Activated CD4-positive, alpha-beta T cell treated with anti-CD3 and anti-CD28 coated beads, Interleukin-2, amount 50 U/mL, for 16 hours (primary cell): ENCODE measurements around the gene RELB.
"Not testable (repeated sequence)": the region's sequence is repeated elsewhere in the genome, so short reads cannot be mapped to it uniquely, and the experiment has no call there.

Experiments
- DNase-seq: peaks from one replicate; pipeline ENCODE4 v3.0.0-alpha.2; 2020

Gene RELB

DNA sequence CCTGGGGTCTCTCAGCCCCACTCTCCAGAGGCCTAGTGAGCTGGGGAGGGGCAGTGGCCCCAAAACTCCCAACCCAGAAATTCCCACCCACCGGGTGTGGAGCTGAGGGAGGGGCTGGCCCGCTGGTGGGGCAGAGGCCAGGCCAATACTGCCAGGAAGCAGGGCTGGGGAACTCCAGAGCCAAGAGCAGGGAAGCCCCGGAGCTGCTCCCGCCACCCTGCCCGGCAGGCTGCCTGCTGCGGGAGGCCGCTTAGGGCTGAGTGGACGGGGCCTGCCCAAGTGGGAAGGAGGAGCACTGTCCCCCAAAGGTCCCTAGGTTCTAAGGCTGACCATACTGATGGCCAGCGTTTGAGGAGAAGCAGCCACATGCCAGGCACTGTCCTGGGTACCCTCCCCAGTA, 13.0 kb upstream of the RELB start:
- no peak for DNase-seq

DNA sequence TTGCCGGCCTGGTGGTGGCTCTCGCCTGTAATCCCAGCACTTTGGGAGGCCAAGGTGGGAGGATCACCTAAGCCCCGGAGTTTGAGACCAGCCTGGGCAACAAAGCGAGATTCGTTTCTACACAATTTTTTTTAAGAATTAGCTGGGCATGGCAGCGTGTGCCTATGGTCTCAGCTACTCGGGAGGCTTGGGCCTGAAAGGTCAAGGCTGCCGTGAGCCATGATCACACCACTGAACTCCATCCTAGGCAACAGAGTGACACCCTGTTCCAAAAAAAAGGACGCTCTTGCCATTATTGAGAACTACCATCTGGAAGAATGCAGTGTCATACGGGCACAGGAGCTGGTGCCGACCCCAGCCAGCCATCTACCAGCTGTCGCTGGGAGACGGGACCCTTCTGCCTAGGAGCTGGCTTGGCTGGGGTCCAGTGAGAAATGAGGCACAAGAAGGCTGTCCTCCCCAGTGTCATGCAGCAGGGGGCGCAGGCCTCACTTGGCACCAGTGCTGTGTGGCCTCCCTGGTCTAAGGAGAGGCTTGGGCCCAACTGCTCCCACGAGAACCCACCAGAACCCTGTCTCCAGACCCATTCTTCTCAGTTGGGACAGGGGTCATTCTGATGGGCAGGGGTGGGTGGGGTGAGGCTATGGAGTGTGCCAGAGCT, 12.2 kb upstream of the RELB start:
- DNase-seq, result peak; percentile 58

DNA sequence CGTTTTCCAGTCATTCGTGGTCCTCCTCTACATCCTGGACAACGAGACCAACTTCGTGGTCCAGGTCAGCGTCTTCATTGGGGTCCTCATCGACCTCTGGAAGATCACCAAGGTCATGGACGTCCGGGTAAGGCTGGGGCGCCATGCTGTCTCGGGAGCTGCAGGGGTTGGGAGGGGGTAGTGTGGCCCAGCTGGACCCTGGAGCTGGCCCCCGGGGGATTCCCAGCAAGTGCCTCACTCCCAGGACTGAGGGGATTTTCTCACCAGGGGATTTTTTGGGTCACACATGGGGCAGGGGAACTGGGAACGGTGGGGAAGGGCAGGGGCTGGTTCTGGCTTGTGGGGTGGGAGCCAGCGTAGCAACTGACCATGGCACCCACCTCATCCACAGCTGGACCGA, 10.8 kb upstream of the RELB start:
- no peak for DNase-seq

DNA sequence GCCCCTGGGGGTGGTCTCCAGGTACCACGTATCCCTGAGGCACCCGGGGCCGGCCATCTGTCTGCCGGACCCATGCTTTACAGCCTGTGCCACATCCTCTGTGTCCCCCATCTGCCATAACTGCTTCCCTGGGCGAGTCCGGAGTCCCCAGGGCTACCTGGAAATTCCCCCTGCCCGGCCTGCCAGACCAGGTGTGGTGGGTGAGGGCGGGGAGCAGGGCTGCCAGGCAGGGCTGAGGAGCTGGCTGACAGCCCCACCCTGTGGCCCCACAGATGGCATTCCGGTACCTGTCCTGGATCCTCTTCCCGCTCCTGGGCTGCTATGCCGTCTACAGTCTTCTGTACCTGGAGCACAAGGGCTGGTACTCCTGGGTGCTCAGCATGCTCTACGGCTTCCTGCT, 10.3 kb upstream of the RELB start:
- DNase-seq, result no peak

DNA sequence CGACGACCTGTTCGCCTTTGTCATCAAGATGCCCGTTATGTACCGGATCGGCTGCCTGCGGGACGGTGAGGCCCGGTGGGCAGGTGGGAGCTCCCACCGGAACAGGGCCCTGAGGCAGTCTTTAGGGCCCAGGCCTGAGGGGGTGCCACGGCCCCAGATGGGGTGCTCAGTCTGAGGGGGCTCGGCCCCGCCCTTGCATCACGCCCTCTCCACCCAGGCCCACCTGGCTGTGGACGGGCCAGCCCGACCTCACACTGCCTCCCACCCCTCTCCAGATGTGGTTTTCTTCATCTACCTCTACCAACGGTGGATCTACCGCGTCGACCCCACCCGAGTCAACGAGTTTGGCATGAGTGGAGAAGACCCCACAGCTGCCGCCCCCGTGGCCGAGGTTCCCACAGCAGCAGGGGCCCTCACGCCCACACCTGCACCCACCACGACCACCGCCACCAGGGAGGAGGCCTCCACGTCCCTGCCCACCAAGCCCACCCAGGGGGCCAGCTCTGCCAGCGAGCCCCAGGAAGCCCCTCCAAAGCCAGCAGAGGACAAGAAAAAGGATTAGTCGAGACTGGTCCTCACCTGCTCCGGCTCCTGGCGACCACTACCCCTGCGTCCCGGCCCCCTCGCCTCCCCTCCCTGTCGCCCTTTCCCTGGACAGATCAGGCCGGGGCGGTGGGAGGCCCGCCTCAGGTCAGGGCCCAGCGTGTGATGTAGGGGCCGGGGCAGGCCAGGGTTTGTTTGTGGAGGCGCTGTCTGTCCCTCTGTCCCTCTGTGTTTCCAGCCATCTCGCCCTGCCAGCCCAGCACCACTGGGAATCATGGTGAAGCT, 8.7 kb upstream of the RELB start:
- no peak for DNase-seq

DNA sequence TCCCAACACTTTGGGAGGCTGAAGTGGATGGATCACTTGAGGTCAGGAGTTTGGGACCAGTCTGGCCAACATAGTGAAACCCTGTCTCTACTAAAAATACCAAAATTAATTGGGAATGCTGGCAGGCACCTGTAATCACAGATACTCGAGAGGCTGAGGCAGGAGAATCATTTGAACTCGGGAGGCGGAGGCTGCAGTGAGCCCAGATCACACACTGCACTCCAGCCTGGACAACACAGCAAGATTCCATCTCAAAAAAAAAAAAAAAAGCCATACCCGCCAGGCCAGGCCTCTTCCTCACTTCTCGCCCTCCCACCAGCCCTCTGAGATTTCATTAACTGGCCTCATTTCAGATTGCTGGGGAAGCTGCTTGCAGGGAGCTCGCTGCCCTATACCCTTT, 7.7 kb upstream of the RELB start:
- no peak for DNase-seq

DNA sequence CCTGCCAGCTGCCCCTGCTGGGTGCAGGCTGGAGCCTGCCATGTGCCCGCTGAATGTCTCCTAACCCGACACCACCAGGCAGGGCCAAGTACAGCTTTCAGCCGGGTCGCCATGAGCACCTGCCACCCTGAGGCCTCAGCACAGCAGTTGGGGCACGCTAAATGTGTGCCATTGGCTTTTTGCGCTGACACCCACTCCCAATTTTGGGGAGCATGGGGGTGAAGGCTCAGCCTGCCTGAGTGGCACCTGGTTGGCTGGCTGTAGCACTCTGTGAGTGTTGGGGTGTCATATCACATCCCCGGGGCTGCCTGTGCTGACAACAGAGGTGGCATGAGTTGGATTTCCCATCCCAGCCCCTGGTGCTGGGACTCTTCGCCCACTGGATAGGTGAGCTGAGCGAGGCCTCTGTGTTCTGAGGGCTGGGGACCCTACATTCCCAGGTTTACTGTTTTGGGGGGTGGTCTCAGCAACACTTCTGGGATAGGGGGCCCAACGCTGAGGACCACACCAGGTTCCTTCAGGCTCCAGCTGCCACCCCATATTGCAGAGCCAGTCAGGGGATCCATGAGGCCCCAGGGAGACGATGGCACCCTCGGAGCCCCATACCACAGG, 7.2 kb upstream of the RELB start:
- no peak for DNase-seq

DNA sequence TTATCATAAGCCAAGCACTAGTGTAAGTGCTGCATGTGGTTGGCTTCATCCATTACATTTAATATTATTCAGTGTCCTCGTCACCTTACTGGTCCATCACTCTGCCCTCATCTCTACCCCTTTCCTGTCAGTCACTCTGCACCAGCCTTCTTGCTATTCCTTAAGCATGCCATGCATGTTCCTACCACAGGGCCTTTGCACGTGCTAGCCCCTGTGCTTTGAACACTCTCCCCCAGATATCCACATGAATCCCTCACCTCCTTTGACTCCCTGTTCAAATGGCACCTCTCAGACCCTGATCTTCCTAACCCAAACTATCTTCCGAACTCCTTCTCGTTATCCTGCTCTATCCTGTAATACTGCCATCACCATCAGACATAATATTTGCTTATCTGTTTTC, 3.2 kb upstream of the RELB start:
- DNase-seq, result no peak

DNA sequence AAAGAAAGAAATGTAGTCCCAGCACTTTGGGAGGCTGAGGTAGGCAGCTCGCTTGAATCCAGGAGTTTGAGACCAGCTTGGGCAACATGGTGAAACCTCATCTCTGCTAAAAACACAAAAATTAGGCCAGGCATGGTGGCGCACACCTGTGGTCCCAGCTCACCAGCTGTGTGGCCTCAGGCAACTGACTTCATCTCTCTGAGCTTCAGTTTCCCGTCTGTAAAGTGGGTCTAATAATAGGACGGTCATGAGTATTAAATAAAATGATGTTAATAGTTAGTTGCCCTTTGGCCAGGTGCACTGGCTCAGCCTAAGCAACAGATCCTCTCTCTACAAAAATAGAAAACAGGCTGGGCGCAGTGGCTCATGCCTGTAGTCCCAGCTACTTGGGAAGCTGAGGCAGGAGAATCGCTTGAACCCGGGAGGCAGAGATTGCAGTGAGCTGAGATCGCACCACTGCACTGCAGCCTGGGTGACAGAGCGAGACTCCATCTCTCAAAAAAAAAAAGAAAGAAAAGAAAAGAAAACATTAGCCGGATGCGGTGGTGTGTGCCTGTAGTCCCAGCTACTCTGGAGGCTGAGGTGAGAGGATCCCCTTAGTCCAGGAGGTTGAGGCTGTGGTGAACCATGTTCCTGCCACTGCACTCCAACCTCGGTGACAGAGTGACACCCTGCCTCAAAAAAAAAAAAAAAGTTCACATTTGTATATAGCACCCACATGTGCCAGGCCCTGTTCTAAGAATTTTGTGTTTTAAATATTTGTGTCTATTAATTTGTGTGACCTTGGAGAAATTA, 1.9 kb upstream of the RELB start:
- not testable (repeated sequence) for DNase-seq

DNA sequence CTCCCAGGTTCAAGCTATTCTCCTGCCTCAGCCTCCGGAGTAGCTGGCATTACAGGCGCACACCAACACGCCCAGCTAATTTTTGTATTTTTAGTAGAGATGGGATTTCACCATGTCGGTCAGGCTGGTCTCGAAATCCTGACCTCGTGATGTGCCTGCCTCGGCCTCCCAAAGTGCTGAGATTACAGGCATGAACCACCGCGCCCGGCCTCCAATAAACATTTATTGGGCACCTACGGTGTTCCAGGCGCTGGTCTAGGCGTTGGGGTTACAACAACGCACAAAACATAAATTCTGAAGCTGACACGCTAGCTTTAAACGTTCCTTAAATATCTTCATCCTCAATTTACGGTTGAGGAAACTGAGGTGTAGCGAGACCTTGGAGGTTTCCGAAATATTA, 599 bp upstream of the RELB start:
- DNase-seq, result not testable (repeated sequence)

DNA sequence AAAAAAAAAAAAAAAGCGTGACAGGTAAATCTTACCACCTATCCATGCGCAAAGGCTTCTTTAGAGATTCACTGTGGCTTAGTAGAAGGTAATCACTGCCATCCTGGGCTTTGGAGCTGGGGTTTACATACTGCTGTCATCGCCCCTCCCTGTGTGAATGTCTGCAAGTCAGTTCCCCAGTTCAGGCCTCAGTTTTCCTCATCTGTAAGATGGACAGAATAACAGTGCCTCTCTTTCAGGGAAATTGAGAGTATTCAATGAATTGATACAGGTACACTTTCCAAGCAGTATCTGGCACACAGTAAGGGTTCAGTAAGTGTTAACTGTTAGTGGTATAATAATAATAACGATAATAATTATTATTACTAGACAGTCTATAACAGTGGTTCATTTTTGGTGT, 2.2 kb downstream of the RELB start:
- no peak for DNase-seq

DNA sequence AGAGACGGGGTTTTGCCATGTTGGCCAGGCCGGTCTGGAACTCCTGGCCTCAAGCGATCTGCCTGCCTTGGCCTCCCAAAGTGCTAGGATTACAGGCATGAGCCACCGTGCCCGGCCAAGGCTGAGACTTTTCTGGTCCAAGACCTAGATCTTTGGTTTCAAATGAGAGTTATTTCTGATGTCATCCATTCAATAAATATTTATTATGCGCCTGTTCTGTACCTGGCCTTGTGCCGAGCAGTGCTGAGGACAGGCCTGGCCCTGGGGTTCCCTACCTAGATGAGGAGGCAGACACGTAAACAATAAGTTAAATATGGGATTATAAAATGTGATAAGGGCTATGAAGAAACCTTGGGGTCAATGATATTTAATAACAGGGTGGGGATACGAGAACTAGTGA, 4.5 kb downstream of the RELB start:
- DNase-seq, result no peak

DNA sequence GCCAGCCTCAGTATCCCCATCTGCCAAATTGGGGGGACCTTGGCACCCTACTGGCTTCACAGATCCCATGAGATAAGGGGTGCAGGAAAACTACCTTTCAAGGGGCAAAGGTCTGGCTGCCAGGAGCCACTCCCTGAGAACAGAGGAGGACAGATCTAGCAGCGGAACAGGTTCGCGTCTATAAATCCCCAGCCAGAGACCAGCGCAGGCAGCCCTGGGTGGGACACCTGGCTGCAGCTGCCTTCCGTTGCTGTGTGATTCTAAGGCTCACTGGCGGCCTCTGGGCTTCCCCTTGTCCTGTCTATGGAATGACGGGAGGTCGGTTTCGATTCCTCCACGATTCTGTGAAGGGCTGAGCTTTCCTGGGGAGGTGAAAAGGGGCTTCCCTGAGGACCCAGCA, 7.3 kb downstream of the RELB start:
- no peak for DNase-seq

DNA sequence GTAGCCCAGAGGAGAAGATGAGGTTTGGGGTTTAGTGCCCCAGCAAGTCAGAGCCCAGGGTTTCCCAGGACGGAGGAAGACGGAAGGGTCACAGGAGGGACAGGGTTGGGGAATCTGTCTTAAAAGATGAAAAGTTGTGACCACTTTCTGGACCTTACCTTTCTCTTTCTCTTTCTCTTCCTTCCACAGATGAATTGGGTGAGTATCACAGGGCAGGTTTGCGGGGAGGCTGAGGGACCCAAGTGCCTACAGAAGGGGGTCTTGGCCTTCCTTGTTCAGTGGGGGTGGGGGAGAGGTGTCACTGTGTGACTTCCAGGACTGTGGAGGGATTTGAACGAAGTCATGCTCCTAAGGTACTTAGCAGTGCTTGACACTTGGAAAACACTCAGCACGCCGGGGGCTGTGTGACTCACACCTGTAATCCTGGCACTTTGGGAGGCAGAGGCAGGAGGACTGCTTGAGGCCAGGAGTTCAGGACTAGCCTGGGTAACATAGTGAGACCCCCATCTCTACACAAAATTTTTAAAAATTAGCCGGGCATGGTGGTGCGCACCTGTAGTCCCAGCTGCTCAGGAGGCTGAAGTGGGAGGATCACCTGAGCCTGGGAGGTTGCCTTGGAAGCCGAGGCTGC, 8.5 kb downstream of the RELB start:
- DNase-seq, result no peak

DNA sequence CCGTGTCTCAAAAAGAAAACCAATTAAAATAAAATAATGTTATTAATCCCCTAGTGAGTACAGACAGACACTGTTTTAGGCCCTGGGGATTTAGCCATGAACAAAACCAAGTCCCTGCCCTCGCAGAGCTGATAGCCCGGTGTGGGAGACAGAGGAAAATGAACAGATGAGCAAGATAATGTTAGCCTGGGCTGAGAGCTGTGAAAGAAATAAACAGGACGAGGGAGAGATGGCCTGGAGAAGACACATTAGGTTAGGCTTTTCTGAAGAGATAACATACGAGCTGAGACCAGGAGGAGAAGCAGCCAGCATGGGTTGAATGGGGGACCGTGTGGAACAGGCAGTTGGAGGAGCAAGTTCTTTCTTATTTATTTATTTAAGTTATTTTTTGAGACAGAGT, 9.0 kb downstream of the RELB start:
- no peak for DNase-seq

DNA sequence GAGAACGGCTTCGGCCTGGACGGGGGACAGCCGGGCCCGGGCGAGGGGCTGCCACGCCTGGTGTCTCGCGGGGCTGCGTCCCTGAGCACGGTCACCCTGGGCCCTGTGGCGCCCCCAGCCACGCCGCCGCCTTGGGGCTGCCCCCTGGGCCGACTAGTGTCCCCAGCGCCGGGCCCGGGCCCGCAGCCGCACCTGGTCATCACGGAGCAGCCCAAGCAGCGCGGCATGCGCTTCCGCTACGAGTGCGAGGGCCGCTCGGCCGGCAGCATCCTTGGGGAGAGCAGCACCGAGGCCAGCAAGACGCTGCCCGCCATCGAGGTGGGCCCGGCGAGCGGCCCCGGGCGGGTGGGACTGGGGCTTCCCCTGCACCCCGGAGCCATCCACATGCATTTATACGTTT, 10.7 kb downstream of the RELB start:
- no peak for DNase-seq

DNA sequence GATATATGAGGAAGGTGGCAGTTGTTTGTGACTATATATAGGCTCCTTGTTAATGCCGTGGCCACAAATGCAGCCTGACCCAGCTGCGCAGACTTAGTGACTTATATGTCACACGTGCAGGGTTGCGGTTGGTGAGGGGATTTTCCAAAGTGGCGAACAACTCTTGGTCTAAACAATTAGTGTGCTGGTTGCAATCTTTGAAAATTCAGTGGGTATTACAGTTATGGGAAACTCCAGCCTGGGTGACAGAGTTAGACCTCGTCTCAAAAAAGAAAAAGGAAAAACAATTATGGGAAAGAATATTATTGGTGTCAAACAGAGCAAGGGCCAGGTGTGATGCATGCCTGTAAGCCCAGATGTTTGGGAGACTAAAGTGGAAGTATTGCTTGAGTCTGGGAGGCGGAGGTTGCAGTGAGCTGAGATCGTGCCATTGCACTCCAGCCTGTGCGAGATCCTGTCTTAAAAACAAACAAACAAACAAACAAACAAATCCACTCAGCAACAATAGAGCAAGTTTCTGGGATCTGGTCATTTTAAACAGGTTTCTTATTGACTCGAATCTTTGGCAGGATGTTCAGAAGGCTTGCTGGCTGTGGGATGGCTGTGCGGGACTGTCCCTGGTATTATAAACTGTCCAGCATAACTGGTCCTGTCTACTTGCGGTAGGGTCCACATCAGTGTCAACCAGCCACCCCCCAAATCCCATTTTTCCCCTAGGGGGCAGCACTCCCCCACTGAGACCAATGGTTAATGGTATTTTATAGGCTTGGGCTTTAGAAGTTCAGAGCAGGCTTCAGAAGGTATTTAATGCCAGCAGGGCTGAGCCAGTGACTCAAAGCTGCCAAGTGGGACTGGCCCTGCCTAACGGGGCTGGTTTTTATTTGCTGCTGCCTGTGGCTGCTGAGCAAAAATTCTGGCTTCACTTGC, 15.4 kb downstream of the RELB start:
- peak; percentile 86 for DNase-seq

DNA sequence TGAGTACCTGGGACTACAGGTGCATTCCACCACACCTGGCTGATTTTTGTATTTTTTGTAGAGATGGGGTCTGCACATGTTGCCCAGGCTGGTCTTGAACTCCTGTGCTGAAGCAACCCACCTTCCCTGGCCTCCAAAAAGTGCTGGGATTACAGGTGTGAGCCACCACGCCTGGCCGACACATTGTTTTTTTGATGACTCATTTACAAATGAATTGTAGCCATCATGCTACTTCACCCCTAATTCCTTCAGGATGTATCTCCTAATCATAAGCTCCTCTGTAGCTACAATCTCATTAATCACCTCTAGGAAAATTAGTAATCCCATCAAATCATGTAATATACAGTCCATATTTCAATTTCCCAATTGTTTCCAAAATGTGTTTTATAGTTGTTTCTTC, 17.9 kb downstream of the RELB start:
- DNase-seq, result no peak

DNA sequence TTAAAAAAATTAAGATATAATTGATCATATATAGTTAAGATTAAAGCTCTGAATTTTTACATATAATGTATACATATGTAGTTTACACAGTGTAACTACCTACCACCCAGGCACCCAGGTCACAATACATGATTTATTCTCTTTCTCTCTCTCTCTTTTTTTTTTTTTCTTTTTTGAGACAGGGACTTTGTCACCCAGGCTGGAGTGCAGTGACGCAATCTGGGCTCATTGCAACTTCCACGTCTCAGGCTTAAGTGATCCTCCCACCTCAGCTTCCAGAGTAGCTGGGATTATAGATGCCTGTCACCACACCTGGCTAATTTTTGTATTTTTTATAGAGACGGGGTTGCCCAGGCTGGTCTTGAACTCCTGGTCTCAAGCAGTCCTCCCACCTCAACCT, 18.8 kb downstream of the RELB start:
- DNase-seq, result no peak

DNA sequence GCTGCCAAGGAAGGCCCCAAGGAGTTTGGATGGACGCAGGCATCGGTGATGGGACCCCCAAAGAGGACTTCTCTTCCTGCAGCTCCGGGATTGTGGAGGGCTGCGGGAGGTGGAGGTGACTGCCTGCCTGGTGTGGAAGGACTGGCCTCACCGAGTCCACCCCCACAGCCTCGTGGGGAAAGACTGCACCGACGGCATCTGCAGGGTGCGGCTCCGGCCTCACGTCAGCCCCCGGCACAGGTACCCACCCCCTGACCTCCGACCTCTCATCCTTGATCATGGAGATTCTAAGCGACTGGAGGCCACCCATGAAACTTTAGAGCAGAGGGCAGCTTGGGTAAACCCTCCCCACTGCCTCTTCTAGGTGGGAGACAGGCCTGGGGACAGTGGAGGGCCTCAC, 20.7 kb downstream of the RELB start:
- no peak for DNase-seq

DNA sequence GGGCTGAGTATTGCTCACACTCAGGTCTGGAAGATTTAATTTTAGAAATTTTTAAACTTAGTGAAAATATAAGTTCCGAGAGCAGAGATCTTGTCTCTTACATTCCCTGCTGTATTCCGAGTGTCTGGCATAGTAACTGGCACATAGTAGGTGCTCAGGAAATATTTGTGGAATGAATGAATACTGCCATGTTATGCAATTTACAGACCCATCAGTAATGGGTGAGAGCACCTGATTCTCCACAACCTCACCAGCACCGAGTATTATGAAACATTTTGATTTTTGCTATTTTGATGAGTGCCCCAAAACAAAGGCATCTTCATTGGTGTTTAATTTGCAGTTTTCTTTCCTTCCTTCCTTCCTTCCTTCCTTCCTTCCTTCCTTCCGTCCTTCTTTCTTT, 21.8 kb downstream of the RELB start:
- no peak for DNase-seq

DNA sequence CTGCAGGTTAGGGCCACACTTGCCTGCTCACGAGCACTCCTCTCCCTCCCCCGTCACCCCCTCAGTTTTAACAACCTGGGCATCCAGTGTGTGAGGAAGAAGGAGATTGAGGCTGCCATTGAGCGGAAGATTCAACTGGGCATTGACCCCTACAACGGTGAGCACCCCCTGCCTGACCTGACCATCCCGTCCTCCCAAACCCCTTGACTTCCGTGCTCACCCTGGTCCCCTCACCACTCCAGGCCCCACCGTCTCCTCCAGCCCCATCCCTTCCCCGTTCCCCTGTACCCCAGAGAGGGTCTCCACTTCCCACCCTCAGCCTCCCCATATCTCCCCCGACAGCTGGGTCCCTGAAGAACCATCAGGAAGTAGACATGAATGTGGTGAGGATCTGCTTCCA, 24.0 kb downstream of the RELB start:
- DNase-seq, result no peak
